ENCODE data around the gene RAB13.

RAB13 gene

GRCh38 chr1:153936011-153936802, 49.9 kb downstream of the RAB13 start:
- Histone ChIP-seq H3K27ac (ENCODE audit: low read depth, low read length) (no peak overlapping the region), H3K9ac (ENCODE audit: low read depth in 1 of 2, low read length in 2 of 2) (no peak overlapping the region), H3K9me3 (ENCODE audit: control insufficient read depth in 1 of 2, low read length in 2 of 2) (no peaks in the 10 kb centered on the region), H3K36me3 (ENCODE audit: control insufficient read depth in 1 of 2, insufficient read depth in 2 of 2, low read length in 2 of 2) (peaks cover 46 to 82% of the 10 kb centered on the region in 2 donors), H3K4me1 (ENCODE audit: control insufficient read depth in 1 of 2, insufficient read depth in 2 of 2, low read length in 2 of 2) (no peaks in the 10 kb centered on the region), H3K27me3 (ENCODE audit: control insufficient read depth in 1 of 2, insufficient read depth in 2 of 2, low read length in 2 of 2) (no peaks in the 10 kb centered on the region), H3K4me3 (ENCODE audit: low read depth in 1 of 2, low read length in 2 of 2) (no peak overlapping the region)

GRCh38 chr1:153934746-153935145, 51.4 kb downstream of the RAB13 start:
- Histone ChIP-seq H3K27ac (ENCODE audit: low read depth, low read length) (no peak overlapping the region), H3K9me3 (ENCODE audit: control insufficient read depth in 1 of 2, low read length in 2 of 2) (no peaks in the 10 kb centered on the region), H3K4me3 (ENCODE audit: low read depth in 1 of 2, low read length in 2 of 2) (no peak overlapping the region), H3K27me3 (ENCODE audit: control insufficient read depth in 1 of 2, insufficient read depth in 2 of 2, low read length in 2 of 2) (no peaks in the 10 kb centered on the region), H3K4me1 (ENCODE audit: control insufficient read depth in 1 of 2, insufficient read depth in 2 of 2, low read length in 2 of 2) (no peaks in the 10 kb centered on the region), H3K36me3 (ENCODE audit: control insufficient read depth in 1 of 2, insufficient read depth in 2 of 2, low read length in 2 of 2) (peaks cover 49 to 80% of the 10 kb centered on the region in 2 donors), H3K9ac (ENCODE audit: low read depth in 1 of 2, low read length in 2 of 2) (no peak overlapping the region)

- H3K9ac ChIP-seq (ENCODE audit: low read depth in 1 of 2, low read length in 2 of 2), result no peak overlapping the region
- peaks cover 0 to 2% of the 10 kb centered on the region in 2 donors for H3K4me1 ChIP-seq (ENCODE audit: control insufficient read depth in 1 of 2, insufficient read depth in 2 of 2, low read length in 2 of 2)
- H3K27me3 ChIP-seq (ENCODE audit: control insufficient read depth in 1 of 2, insufficient read depth in 2 of 2, low read length in 2 of 2), result no peaks in the 10 kb centered on the region
- no peak overlapping the region for H3K4me3 ChIP-seq (ENCODE audit: low read depth in 1 of 2, low read length in 2 of 2)
- H3K9me3 ChIP-seq (ENCODE audit: control insufficient read depth in 1 of 2, low read length in 2 of 2), result no peaks in the 10 kb centered on the region
- no peak overlapping the region for H3K27ac ChIP-seq (ENCODE audit: low read depth, low read length)
- peaks cover 50 to 79% of the 10 kb centered on the region in 2 donors for H3K36me3 ChIP-seq (ENCODE audit: control insufficient read depth in 1 of 2, insufficient read depth in 2 of 2, low read length in 2 of 2)
These were observed 52.2 kb downstream of the RAB13 start for GRCh38 chr1:153933955-153934354.

- Histone ChIP-seq H3K36me3 (ENCODE audit: control insufficient read depth in 1 of 2, insufficient read depth in 2 of 2, low read length in 2 of 2) (peaks cover 46 to 76% of the 10 kb centered on the region in 2 donors), H3K9ac (ENCODE audit: low read depth in 1 of 2, low read length in 2 of 2) (no peak overlapping the region), H3K4me3 (ENCODE audit: low read depth in 1 of 2, low read length in 2 of 2) (no peak overlapping the region), H3K27ac (ENCODE audit: low read depth, low read length) (no peak overlapping the region), H3K4me1 (ENCODE audit: control insufficient read depth in 1 of 2, insufficient read depth in 2 of 2, low read length in 2 of 2) (peaks cover 0 to 4% of the 10 kb centered on the region in 2 donors), H3K27me3 (ENCODE audit: control insufficient read depth in 1 of 2, insufficient read depth in 2 of 2, low read length in 2 of 2) (no peaks in the 10 kb centered on the region), H3K9me3 (ENCODE audit: control insufficient read depth in 1 of 2, low read length in 2 of 2) (no peaks in the 10 kb centered on the region)
These were observed 52.7 kb downstream of the RAB13 start for GRCh38 chr1:153933430-153933829.

GRCh38 chr1:153932156-153933131, 53.7 kb downstream of the RAB13 start:
- no peak overlapping the region for H3K27ac ChIP-seq (ENCODE audit: low read depth, low read length)

More at GRCh38 chr1:153932156-153933131, 53.7 kb downstream of the RAB13 start:
- Histone ChIP-seq H3K9ac (ENCODE audit: low read depth in 1 of 2, low read length in 2 of 2) (no peak overlapping the region), H3K9me3 (ENCODE audit: control insufficient read depth in 1 of 2, low read length in 2 of 2) (no peaks in the 10 kb centered on the region), H3K36me3 (ENCODE audit: control insufficient read depth in 1 of 2, insufficient read depth in 2 of 2, low read length in 2 of 2) (peaks cover 44 to 70% of the 10 kb centered on the region in 2 donors), H3K4me3 (ENCODE audit: low read depth in 1 of 2, low read length in 2 of 2) (no peak overlapping the region), H3K27me3 (ENCODE audit: control insufficient read depth in 1 of 2, insufficient read depth in 2 of 2, low read length in 2 of 2) (no peaks in the 10 kb centered on the region), H3K4me1 (ENCODE audit: control insufficient read depth in 1 of 2, insufficient read depth in 2 of 2, low read length in 2 of 2) (peaks cover 0 to 4% of the 10 kb centered on the region in 2 donors)

Data from duodenal mucosa (tissue), 2 donors.